ENCODE measurements around the gene SSR2. TPM values are rescaled to one million over a fixed set of nuclear protein-coding genes. Genes with fewer than 3 reads are reported as not detected.

SSR2 gene
- total RNA-seq, 1 donor from 2014 or later = 121 TPM

GRCh38 chr1:155971910-155972809, 48.6 kb downstream of the SSR2 start:
- no peak for ATAC-seq

- ATAC-seq = peak; percentile 32
Measured at GRCh38 chr1:155970531-155971167, 50.1 kb downstream of the SSR2 start.

- ATAC-seq = no peak
Measured at GRCh38 chr1:155969377-155969791, 51.4 kb downstream of the SSR2 start.

GRCh38 chr1:155968670-155969069, 52.1 kb downstream of the SSR2 start:
- no peak for ATAC-seq

GRCh38 chr1:155968051-155968400, 52.7 kb downstream of the SSR2 start:
- ATAC-seq = no peak

GRCh38 chr1:155967341-155968050, 53.3 kb downstream of the SSR2 start:
- peak; percentile 25 for ATAC-seq

- no peak for ATAC-seq
Measured at GRCh38 chr1:155966750-155967149, 54.0 kb downstream of the SSR2 start.

- ATAC-seq = no peak
Measured at GRCh38 chr1:155966135-155966534, 54.6 kb downstream of the SSR2 start.

- ATAC-seq = no peak
Measured at GRCh38 chr1:155964193-155964592, 56.6 kb downstream of the SSR2 start.

GRCh38 chr1:155962599-155963211, 58.0 kb downstream of the SSR2 start:
- ATAC-seq = no peak

GRCh38 chr1:155961937-155962336, 58.8 kb downstream of the SSR2 start:
- ATAC-seq = peak; percentile 96

GRCh38 chr1:155960081-155960745, 60.5 kb downstream of the SSR2 start:
- ATAC-seq = no peak

Other genes starting within 250 kb of the SSR2 start
- 25.9 TPM for gene GON4L, start 163.7 kb downstream of the SSR2 start, total RNA-seq
- 0.76 TPM for gene SYT11, start 161.4 kb downstream of the SSR2 start, total RNA-seq
- 35.7 TPM for gene RIT1, start 109.6 kb downstream of the SSR2 start, total RNA-seq
- gene KHDC4, start 86.5 kb downstream of the SSR2 start, total RNA-seq = 19.4 TPM
- not detected for gene RXFP4, start 79.3 kb downstream of the SSR2 start, total RNA-seq
- gene ARHGEF2, start 42.4 kb downstream of the SSR2 start, total RNA-seq = 23.8 TPM
- 23.0 TPM for gene UBQLN4, start 32.8 kb upstream of the SSR2 start, total RNA-seq
- gene LAMTOR2, start 33.8 kb upstream of the SSR2 start, total RNA-seq = 62.3 TPM
- 420 TPM for gene RAB25, start 40.2 kb upstream of the SSR2 start, total RNA-seq
- 1.7 TPM for gene MEX3A, start 61.5 kb upstream of the SSR2 start, total RNA-seq
- 315 TPM for gene LMNA, start 93.8 kb upstream of the SSR2 start, total RNA-seq
- 34.6 TPM for gene SEMA4A, start 132.6 kb upstream of the SSR2 start, total RNA-seq
- 12.7 TPM for gene SLC25A44, start 173.2 kb upstream of the SSR2 start, total RNA-seq
- 44.3 TPM for gene PMF1, start 192.1 kb upstream of the SSR2 start, total RNA-seq
- 0.28 TPM for gene BGLAP, start 221.2 kb upstream of the SSR2 start, total RNA-seq
- 2.0 TPM for gene PAQR6, start 227.1 kb upstream of the SSR2 start, total RNA-seq

All from esophagus mucosa (tissue), 1 donor.